Bone marrow (tissue), 2 donors: Measurements from ENCODE around the gene SDHB.

Experiments used
- DNase-seq, 2 donors: peaks; one replicate each; lab custom pipeline; 2025; lab: John Stamatoyannopoulos, UW

SDHB gene

GRCh38 chr1:16969057-16969611, 84.7 kb downstream of the SDHB start:
- DNase-seq, result no peak
